Large intestine (tissue), 3 donors: ENCODE data around the gene OPCML. TPM values are rescaled to one million over a fixed set of nuclear protein-coding genes. Genes with fewer than 3 reads are reported as not detected.

Source experiments
- DNase-seq, 2 donors: peaks; one replicate each; pipeline versions ENCODE4 v3.0.0 to v3.0.0-alpha.2; 2013
- H3K27ac ChIP-seq: one replicate; pipeline ENCODE4 v1.5.1; 2013; ENCODE audit warnings: low read length
- H3K27me3 ChIP-seq: 2 replicates; pipeline ENCODE4 v1.6.1; 2013; ENCODE audit warnings: low read length; ENCODE audit not compliant: control insufficient read depth, insufficient read depth
- H3K36me3 ChIP-seq: 2 replicates; pipeline ENCODE4 v1.6.1; 2013; ENCODE audit warnings: low read length; ENCODE audit not compliant: control insufficient read depth, insufficient read depth
- H3K4me1 ChIP-seq: one replicate; pipeline ENCODE4 v1.6.1; 2013; ENCODE audit warnings: low read length; ENCODE audit not compliant: control insufficient read depth, insufficient read depth
- H3K4me3 ChIP-seq: one replicate; pipeline ENCODE4 v1.5.1; 2013; ENCODE audit warnings: low read length
- H3K9me3 ChIP-seq: one replicate; pipeline ENCODE4 v1.6.1; 2013; ENCODE audit warnings: mild to moderate bottlenecking, low read depth, low read length, moderate library complexity; ENCODE audit not compliant: control insufficient read depth
- WGBS: methylation state at CpG from one replicate; pipeline ENCODE4 v1.1.5; 2013; ENCODE audit warnings: low lambda C conversion rate; ENCODE audit not compliant: insufficient coverage; 5-methylcytosine and 5-hydroxymethylcytosine counted together
- polyA plus RNA-seq: library from polyadenylated mRNA; unstranded; fragments of 120-200 nt; gene quantifications from one replicate; pipeline ENCODE4 v1.2.1, GENCODE V29; 2013

Gene OPCML
- polyA plus RNA-seq, 1 donor: 1.4 TPM

DNA sequence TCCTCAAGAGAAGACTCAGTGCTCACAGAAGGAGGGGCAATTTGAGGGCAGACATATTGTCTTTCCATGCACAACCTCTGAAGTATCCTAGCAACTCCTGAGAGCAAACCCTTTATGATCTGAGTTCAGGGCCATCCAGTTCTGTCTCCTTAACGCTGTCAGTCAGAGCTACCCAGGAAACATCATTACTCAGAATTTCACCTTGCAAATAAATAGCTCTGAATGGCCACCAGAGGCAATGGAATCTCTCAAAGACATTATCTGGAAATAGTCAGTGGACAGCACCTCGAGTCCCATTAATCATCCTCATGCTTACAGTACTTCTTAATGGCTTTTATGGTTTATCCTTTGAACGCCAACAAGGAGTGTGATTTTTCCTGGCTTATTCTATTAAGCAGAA lies 656.1 kb downstream of the OPCML start:
- H3K27ac ChIP-seq: no peak overlapping the region
- no peaks in the 10 kb centered on the region for H3K4me1 ChIP-seq
- WGBS: 51% methylated on average over 2 of the region's 3 CpGs
- H3K27me3 ChIP-seq: no peaks in the 10 kb centered on the region
- no peaks in the 10 kb centered on the region for H3K36me3 ChIP-seq
- no peak for DNase-seq
- H3K4me3 ChIP-seq: no peak overlapping the region
- no peaks in the 10 kb centered on the region for H3K9me3 ChIP-seq

DNA sequence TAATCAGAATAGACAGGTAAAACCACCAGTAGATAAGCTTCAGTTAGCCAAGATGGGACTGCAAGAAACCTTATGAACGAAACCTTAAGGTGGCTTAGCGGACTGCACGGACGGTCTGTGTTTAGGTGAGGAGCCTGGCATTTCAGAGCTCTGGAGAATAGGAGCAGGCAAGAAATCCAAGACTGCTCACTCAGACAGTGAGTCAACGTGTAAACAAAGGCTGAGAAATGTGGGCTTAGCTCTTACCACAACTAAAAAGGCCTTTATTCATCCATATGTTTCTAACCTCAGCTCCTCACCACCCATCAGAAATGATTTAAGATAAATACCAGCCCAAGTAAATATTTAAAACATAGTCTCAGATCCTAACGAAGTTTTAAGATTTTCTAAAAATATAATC lies 657.7 kb downstream of the OPCML start:
- no CpG with 5 or more reads among the region's 6 CpGs for WGBS
- Histone ChIP-seq H3K27me3 (no peaks in the 10 kb centered on the region), H3K36me3 (no peaks in the 10 kb centered on the region), H3K4me1 (no peaks in the 10 kb centered on the region), H3K4me3 (no peak overlapping the region), H3K27ac (no peak overlapping the region), H3K9me3 (no peaks in the 10 kb centered on the region)
- DNase-seq: no peak

DNA sequence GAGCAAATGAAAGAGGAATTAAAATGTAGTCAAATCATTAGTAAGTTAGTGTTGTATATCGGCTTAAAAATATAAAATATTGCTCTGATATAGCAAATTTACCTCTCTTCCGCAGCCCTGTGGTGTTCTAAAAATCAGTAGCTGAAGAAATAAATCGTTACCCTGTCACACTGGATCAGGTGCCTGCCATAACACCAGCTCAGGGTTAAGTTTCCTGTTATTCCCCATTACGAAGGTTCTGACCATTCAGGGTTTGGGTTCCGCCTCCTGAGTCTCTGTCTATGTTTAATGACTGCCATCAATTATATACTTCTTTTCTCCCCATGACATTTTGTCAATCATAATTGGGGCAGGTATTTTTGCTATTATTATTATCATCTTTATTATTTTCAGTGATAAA lies 658.5 kb downstream of the OPCML start:
- Histone ChIP-seq H3K27ac (no peak overlapping the region), H3K36me3 (no peaks in the 10 kb centered on the region), H3K9me3 (no peaks in the 10 kb centered on the region), H3K4me1 (no peaks in the 10 kb centered on the region), H3K27me3 (no peaks in the 10 kb centered on the region), H3K4me3 (no peak overlapping the region)
- WGBS: 80% methylated on average over 2 of the region's 5 CpGs
- no peak for DNase-seq

DNA sequence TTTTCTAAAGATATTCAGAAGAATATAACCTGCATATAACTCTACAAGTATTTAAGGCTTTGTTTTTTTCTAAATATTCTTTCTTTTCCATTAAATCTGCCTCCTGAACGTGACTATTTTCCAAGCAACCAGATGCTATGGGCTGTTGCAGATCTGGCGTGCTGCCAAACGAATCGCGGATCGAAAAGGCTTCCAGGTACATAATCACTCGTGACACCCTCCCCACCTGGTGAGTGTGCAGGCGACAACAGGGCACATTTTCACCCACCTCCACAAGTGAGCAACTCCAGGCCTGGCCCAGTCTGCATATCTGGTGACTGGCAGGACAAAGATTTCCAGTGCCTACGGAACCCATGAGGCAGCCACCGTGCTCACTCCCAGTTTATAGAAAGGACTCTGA lies 660.1 kb downstream of the OPCML start:
- H3K27ac ChIP-seq: no peak overlapping the region
- no peaks in the 10 kb centered on the region for H3K9me3 ChIP-seq
- no peaks in the 10 kb centered on the region for H3K36me3 ChIP-seq
- H3K27me3 ChIP-seq: peaks cover 5% of the 10 kb centered on the region
- no CpG with 5 or more reads among the region's 10 CpGs for WGBS
- no peaks in the 10 kb centered on the region for H3K4me1 ChIP-seq
- H3K4me3 ChIP-seq: no peak overlapping the region
- DNase-seq: no peak

DNA sequence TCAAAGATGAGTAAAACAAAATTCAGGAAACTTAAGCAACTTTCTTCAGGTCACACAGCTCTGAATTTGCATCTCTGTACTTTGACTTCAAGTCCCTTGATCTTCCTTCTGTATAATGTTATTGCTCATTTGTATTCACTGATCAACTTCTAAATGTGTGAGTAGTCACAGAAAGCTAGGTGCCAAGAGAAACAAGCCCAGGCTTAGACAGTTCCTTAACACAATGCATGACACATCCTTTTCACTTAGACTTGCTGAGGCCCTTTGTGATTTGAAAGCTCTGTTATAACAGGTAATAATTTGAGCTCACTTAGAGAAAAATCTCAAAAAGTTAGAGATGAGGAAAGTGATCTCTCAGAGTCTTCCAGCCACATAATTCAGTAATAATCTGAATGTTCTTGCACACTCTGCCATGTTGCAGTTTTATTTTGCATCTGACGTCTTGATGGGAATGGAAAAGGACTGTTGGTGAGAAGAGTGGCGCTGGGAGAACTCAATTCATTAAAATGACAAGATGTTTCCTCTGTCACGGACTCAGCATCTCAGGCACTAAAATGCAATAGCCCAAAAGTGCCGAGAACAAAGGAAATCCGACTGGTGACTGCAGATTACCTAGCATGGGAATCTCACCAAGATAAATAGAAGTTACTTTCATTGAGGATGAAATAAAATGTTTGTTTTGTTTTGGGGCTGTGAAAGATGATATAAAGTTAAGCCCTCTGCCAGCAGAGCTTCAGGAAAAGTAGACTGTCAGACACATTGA lies 665.3 kb downstream of the OPCML start:
- no peaks in the 10 kb centered on the region for H3K9me3 ChIP-seq
- H3K27me3 ChIP-seq: peaks cover 5% of the 10 kb centered on the region
- H3K36me3 ChIP-seq: no peaks in the 10 kb centered on the region
- no CpG with 5 or more reads among the region's 5 CpGs for WGBS
- no peak overlapping the region for H3K4me3 ChIP-seq
- no peak overlapping the region for H3K27ac ChIP-seq
- no peak for DNase-seq
- H3K4me1 ChIP-seq: no peaks in the 10 kb centered on the region

DNA sequence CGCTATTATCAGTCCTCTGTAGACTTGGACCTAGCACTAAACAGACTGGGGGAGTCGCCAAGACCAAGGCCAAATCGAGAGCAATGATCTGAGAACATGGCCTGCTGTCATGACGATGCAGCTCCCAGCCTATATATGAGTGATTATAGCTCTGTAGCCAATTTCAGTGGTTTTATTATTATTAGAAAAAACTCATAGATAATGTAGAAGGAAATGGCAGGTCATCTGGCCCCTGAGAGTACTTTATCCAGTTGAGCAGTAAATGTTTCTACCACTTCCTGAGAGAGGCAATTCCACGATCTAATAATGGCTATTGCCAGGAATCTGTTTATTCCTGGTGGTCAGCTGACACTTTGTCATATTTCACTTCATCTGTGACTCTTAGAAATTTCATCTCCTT lies 666.7 kb downstream of the OPCML start:
- WGBS: 57% methylated on average over 1 of the region's 5 CpGs
- Histone ChIP-seq H3K27ac (no peak overlapping the region), H3K27me3 (peaks cover 5% of the 10 kb centered on the region), H3K4me3 (no peak overlapping the region), H3K4me1 (no peaks in the 10 kb centered on the region), H3K9me3 (no peaks in the 10 kb centered on the region), H3K36me3 (no peaks in the 10 kb centered on the region)
- DNase-seq: no peak

DNA sequence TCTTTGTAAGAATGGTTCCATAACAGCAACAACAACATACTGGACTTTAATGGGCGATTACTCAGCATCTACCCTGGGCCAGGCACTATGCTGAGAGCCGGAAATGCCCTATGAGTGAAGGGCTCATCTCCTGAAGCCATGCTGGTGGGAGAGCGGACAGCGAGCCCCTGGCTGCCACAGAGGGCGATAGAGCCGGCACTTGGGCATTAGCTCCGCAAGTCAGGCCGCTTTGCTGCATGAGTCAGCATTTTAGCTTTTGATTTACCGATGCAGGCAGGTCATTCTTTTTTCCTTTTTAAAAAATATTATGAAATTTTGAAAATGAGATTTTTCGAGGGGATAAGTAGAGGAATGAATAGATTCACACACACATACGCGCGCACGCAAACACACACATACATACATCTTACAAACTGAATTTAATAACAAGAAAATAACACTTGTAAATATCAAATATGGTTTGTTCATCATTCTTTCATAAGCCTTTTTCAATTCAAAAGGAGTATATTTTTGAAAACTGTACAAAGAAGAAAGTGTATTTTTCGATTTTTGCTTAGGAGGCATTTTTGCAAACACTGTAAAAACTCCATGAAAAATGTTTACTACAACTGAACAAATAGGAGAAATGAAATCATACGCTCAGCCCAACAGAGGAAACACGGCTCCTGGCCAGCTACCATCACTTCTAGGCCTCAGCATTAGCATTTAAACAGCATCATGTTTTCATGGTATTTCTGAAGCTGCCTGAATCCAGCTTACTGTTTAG lies 667.3 kb downstream of the OPCML start:
- H3K36me3 ChIP-seq: no peaks in the 10 kb centered on the region
- 100% methylated on average over 5 of the region's 17 CpGs for WGBS
- no peaks in the 10 kb centered on the region for H3K4me1 ChIP-seq
- H3K9me3 ChIP-seq: no peaks in the 10 kb centered on the region
- H3K27me3 ChIP-seq: peaks cover 5% of the 10 kb centered on the region
- no peak overlapping the region for H3K27ac ChIP-seq
- DNase-seq: no peak
- no peak overlapping the region for H3K4me3 ChIP-seq

DNA sequence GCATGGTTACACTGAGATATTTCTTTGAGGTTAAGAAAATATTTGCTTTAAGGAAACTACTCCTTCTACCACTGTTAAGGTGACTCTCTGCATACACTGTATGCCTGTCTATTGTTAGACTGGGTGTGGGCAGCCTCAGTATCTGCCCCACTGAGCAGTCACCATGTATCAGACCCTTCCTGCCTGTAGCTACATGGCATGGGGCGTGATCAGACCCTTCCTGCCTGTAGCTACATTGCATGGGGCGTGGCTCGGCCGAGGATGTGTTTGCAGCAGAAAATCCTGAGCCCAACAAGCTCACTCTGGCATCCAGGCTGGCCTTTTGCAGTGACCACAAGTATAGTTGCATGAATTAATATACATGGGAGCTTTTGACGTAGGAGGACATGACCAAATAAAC lies 669.4 kb downstream of the OPCML start:
- Histone ChIP-seq H3K4me1 (peaks cover 2% of the 10 kb centered on the region), H3K27ac (no peak overlapping the region), H3K36me3 (no peaks in the 10 kb centered on the region), H3K4me3 (no peak overlapping the region), H3K9me3 (no peaks in the 10 kb centered on the region), H3K27me3 (peaks cover 1% of the 10 kb centered on the region)
- no peak for DNase-seq
- no CpG with 5 or more reads among the region's 5 CpGs for WGBS

DNA sequence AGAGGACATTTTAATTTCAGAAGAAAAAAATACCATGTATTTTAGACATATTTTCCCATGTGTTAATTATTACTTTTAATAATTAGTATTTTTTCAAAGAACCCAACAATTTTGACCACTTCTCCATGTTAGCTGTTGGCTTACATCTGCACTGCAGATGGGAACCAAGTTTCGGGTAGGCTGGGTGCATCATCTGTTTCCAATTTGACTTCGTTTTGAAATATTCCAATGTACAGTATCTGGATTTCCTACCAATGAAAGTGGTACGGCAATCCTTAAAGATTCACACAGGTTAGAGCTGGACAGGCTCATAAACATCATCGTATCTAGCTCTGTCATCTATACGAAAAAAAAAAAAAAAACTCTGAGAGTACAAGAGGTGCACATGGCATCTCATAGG lies 670.2 kb downstream of the OPCML start:
- peaks cover 2% of the 10 kb centered on the region for H3K4me1 ChIP-seq
- no CpG with 5 or more reads among the region's 5 CpGs for WGBS
- no peaks in the 10 kb centered on the region for H3K36me3 ChIP-seq
- no peaks in the 10 kb centered on the region for H3K27me3 ChIP-seq
- no peak overlapping the region for H3K27ac ChIP-seq
- DNase-seq: no peak
- H3K9me3 ChIP-seq: no peaks in the 10 kb centered on the region
- no peak overlapping the region for H3K4me3 ChIP-seq

DNA sequence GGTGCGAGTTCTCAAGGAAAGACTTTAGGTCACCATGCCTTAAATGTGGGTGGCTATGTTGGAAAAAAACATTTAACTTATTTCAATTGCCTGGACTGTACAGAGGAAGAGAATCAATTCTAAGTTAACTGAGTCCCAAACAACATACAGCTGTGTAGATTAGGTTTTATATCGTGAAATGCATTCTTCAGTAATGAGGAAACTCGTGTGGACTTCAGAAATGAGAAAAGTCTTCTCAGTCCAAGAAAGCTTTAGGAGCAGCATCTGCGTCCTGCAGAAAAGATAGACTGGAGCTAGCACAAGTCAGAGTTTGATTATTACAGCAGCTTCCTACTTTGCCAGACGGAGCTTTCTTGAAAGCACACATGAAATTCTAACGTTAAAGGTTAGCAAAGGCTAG lies 673.0 kb downstream of the OPCML start:
- Histone ChIP-seq H3K9me3 (no peaks in the 10 kb centered on the region), H3K36me3 (no peaks in the 10 kb centered on the region), H3K4me3 (no peak overlapping the region), H3K27ac (no peak overlapping the region), H3K27me3 (no peaks in the 10 kb centered on the region), H3K4me1 (peaks cover 2% of the 10 kb centered on the region)
- DNase-seq: no peak
- WGBS: 80% methylated on average over 1 of the region's 6 CpGs
